GM18867 (cell line): ENCODE results near the gene KPTN.

Source experiments
- ATAC-seq: cut with Tn5 transposase; IDR thresholded peaks from one replicate; pipeline ENCODE4 v1.9.1; 2021; ENCODE audit warnings: mild to moderate bottlenecking, moderate library complexity; ENCODE audit not compliant: unreplicated experiment

KPTN gene

DNA sequence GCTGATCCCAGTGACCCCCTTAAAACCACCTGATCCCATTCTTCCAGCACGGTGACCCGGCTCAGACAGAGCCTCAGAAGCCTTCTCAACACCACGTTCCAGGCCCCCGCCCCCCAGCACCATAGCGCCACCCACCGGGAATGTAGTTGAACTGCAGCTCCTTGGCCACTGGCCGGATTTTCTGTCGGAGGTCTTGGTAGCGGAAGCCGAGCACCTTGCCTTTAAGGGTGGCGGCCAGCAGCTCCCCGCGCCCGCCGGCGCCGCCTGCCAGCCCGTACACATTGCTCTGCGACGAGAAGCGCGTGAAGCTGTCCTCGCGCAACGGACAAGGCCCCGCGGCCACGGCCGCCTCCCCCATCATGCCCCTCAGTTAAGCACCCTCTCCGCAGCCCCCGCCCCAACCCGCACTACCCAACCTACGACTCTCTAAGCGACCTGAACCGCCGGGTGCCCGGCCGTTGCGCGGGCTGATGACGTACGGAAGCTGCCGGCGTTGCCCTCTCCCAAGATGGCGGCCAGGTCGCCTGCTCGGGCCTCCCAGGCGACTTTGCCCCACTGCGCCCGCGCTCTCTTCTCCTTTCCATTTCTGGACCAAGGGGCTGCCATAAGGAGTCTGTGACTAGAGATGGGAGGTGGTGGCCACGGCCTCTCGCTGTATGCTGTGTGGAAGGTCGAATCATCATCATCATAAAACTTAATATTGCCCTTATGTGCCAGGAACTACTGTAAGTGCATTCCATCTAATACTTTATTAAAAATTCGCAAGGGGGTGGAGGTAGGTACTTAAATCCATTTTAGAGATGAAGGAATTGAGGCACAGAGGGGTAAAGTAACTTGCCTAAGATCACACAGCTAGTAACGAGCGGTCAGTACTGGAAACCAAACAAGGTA is at the start of gene KPTN:
Gene KPTN (minus strand): TSS at position 420 of the 891 bp plus-strand sequence. CDS start 59 bp downstream, at position 361.
- peak; percentile 66 for ATAC-seq

DNA sequence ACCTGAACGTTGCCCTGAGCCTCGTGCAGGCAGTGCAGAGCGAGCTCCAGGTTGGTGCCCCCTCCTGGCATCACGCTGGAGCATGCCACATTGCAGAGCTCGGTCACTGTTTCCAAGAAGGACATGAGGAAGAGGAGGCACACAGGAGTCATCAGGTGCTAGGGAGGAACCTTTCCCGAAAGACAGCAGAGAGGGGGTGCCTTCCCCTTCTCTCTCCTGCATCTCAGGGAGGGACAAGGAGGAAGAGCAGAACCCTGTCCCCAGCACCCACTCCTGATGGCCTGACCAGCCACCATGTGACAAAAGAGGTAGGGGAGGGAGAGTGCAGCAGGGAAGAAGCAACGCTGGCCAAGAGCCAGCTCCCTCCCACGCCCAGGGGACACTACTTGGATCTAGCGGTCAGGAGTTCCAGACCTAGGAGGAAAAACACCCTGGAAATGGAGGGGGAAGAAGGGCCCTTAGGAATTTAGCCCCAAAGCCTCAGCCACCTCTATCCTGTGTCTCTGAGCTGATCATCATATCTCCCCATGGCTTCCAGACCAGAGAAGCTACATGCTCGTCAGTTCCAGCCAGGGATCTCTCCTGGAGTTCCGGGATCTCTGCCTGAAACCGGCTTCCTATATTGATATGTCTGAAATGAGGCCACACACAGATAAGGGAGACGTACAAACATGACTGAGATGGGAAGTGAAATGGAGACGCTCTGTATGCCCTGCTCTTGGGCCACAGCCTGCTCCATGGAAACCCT is 47.8 kb upstream of the KPTN start:
- no peak for ATAC-seq

DNA sequence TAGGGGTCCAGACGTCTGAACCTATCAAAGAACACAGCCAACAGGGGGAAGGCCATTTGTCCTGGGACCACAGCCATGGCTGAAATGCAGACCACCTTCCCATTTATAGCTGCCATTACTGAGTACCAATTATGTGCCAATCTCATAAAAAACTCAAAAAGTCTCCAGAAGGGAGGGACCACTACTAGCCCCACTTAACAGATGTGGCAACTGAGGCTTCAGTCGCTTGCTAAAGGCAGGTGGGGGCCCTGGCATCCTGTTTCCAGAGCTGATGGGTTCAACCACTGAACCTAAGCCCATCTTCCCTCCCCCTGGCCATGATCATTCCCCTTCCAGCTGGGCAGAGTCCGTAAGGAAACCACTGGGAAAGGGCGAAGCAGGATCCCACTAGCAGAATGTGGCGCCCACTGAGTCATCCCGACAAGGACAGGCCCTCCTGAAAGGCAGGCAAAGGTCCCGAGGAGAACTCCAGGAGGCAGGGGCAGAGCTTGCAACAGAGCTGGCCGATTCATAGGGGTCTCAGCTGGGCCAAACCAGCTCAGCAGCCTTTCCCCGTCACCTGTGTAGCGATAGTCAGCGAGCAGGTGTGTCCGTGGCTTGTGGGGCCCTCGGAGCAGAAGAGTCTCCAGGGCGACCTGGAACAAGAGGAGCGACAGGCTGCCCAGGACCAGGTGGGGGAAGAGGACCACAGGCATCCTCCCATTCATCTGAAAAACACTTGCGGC is 45.2 kb upstream of the KPTN start:
- no peak for ATAC-seq

DNA sequence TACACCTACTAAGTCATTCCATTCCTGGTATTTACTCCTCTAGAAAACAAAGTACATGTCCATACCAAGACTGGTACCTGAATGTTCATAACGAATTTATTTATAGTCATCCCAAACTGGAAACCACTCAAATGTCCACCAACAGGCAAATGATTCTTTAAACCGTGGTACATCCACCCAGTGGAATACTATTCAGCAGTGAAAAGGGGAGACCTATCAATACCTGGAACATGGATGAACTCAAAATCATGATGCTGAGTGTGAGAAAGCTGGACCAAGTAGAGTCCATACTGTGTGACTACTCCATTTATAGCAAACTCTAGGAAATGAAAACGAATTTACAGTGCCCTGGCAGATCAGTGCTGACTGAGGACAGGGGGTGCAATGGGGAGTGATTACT is 42.8 kb upstream of the KPTN start:
- no peak for ATAC-seq

DNA sequence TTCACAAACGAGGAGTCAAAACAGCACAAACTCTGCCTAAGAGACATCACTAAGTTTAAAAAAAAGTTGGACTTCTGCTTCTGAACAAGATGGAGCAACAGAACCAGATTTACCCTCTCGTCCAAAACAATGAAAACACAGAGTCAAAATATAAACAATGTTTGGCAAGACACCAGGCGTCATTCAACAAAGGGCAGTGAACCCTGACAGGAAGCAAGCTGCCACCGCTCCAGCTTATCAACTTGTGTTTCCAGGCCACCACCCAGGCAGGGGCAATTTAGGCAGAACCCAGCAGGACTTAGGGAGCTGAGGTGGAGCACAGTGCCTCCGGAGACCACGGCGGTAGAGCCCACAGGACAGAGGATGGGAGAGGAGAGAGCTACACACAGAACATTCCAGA is 39.5 kb upstream of the KPTN start:
- no peak for ATAC-seq

DNA sequence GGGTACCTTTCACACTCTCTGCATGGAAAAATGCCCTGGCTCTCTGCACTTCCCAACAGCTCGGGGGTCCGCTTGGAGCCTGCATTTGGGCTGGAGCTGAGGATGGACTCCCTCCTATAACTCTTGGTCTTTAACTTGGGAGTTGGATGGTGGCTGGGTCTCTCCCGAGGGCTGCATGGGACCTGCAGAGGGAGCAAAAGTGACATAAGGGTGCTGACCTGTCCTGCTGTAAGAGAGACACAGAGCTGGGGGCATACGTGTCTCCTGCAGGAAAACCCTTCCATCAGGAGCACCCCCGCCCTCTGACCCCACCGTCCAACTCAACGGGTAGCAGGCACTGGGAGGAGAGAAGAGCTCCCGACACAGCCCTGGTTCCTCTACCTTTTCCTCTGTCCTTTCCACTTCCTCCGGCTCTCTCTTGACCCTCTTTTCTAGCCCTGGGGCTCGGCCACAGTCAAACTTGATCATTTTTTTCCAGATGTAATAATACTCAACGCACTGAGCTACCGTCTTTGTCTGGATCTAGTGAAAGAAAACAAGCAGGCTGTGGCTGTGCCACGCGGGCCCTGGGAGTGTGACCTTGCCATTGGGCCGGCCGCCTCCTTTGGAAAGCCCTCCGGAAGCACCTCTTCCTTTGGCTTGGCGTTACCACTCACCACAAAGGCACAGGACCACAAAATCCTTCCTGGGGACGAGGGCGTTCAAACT is 37.6 kb upstream of the KPTN start:
- ATAC-seq: no peak

DNA sequence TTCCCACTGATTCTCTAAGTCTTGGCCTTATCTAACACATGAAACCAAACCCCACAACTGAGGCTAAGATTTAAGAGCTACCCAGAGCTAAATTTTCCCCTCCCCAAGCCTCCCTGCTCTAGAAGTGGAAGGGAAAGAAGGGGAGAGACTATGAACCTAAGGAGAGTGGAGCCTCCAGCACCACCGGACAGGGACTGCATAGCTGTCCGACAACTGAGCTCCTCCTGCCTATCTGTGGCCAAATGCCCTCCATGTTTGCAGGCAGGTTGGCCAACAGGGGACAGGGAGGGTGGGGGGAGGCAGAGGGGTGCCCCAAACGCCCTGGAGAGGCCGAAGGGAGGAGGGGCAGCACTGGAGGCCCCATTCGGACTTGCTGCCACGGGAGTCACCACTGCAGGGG is 36.8 kb upstream of the KPTN start:
- ATAC-seq: no peak

DNA sequence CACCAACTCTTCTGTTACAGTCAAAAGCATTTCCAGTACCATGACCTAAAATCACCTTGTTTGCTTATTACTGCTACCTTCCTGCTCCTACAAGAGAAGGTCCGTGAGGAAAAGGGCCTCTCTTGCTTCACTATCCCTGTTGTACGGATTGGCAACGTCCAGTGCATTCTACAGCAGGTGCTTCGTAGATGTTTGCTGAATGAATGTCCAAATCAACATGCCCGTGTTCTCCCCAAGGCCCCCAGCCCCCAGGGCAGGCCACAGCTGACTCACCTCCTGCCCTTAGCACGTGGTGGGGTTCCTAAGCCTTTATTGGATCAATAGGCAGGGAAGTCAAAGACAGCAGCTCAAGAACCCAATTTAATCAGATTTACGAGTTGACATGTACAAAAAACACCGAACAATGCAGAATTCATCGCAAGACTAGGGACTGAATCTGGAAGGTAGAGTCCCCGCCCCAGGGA is 36.4 kb upstream of the KPTN start:
- ATAC-seq: no peak

DNA sequence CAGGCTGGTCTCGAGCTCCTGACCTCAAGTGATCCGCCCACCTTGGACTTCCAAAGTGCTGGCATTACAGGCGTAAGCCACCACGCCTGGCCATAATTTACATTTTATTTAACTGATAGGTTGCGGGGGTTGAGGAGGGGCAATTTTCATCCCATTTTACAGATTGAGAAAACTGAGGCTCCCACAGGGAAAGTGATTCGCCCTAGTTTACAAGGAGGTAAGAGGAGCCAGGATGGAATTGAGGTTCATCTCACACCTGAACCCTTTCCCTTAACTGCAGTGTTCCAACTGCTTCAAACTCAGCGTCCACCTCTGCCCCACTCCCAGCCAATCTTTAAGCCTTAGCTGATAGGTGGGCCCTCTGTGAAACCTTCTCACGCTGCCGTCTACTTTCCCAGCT is 34.8 kb upstream of the KPTN start:
- no peak for ATAC-seq

DNA sequence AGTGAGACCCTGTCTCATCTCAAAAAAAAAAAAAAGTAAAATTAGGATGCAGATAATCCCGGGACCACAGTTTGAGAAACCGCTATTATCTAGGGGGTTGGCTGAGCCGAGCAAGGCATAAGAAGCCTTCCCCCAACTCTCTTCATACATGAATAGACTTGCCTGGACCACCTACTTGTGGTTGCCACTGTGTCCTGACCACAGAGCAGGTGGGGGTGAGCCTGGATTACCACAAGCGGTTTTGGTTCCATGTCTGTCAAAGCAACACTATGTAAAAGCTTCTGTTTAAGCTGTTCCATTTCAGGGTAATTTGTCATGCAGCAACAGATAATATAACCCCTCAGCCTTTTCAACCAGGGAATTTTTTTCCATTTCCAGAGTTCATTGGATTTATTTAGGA is 34.1 kb upstream of the KPTN start:
- ATAC-seq: peak; percentile 24

DNA sequence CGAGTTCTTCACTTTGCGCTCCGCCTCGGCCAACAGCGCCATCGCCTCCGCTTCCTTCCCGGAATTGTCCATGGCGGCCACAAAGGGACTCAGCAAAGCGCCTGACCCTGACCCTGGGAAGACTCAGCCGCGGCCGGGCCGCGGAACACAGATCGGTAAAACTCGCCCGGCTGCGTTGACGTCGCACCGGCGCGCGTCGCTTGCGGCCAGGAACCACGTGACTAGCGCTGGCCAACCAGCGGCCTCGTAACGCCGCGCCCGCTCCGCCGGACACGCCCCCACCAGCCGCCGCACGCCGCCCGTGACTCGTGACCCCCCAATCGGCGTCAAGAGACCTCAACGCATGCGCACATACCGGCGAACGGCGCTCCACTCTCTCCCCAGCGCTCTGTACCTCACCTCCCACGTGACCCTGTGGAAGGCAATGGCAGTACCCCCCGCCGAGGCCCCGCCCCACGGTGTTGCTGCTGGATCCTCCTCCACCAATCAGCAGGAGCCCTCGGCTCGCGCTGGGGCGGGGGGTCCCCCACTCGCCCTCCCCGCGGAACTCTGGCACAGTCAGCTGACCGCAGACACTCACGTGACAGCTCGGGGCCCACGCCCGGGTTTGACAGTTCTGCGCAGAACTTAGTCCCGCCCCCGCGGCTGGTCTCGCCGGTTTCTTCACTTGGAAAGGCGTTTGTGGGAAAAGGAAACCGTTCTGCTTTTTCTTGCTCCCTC is 31.0 kb upstream of the KPTN start, which contains the start of gene NAPA:
Gene NAPA (minus strand): TSS at position 195 of the 720 bp plus-strand sequence. CDS start 123 bp downstream, at position 72.
- peak; percentile 87 for ATAC-seq

DNA sequence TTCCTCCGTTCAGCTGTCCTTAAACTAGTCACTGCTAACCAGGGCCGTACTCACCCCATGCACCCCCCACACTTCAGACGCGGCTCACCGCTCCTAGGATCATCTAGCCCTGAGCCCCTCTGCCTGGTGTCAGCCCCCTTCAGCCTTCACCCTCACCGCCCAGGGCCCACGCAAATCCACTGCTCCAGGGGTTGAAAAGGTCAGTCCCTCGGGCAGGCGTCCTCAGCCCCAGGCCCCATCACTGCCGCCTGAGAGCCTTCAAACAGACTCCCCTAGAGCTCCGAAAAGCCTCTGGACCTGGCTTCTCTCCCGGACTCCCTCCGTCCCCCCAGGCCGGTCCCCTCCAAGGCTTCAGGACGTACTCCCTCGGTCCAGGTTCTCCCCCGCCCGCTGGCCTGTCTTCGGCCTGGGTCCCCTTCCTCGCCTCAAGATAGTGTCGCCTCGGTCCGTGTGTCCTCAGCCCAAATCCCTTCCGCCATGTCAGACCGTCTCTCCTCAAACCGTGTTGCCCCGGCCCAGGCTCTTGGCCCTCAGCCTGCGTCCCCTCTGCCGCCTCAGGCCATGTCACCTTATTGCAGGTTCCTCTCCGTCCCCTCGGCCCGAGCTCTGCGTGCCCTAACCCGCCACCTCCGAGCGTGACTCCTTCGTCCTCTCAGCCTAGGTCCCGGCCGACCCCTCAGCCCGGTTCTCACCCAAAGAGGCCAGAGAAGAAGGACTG is 30.3 kb upstream of the KPTN start:
- peak; percentile 2 for ATAC-seq

DNA sequence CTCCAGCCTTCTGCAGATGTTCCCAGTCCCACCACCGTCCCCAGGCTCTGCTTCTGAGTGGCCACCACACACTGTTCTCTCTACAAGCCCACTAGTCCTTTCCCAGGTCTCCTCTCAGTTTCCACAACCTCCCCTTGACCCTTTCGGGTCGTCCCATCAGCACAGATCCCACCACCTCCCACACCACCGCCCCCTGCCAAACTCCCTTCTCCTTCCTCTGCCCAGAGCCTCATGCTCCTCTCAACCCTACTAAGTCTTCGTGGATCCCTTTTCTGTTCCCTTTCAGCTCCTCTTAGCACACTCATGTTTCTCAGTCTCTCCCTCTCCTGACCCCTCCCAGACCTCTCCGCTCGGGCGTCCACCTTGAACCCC is 28.9 kb upstream of the KPTN start:
- no peak for ATAC-seq

DNA sequence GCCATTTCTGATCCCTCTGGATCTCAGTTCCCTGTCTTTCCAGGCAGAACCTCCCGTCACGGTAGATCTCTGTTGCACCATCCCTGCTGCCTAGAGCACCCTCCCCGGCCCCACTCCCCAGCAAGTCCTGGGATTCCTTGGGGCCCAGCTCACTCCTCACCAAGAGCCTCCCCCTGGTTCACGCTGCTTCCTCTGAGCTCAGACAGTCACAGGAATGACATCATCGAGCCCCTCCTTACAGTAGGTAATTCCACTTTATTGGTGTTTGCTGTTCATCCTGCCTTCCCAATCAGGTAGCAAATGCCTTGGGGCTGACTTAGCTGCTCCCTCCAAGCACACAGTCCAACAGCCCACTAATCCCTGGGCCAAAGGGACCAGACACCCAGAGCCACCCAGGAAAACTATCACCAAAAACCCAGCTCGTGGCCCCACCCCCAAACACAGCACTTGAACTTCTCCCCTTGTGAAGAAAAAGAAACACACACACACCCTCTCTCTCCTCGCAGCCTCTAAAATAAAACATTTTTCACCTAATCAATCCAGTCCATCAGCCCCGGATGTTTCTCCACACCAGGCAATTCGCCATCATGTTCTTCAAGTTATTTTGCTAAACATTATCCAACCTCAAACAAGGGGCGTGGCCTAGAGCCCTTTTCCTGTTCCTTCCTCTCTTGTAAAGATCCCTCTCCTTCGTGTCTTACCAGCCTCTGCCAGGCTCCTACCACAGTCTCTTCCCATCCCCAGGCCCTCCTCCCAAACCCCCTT is 28.3 kb upstream of the KPTN start:
- ATAC-seq: no peak

DNA sequence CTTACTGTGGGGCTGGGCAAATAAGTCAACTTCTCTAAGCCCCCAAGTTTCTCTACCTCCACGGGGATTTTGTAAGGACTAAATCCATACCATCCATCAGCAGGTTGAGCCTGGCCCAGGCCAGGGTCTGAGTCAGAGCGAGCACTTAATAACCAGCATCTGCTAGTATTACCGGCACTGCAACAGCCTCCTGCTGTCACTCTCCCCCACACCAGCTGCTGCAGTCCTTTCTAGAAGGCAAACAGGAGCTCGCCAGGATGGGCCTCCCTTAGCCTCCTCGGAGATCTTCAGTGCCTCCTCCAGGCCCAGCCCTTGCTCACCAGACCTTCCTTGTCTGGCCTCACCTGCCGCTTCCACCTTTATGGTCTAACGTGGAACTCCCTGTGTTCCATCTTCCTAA is 27.7 kb upstream of the KPTN start:
- ATAC-seq: no peak

DNA sequence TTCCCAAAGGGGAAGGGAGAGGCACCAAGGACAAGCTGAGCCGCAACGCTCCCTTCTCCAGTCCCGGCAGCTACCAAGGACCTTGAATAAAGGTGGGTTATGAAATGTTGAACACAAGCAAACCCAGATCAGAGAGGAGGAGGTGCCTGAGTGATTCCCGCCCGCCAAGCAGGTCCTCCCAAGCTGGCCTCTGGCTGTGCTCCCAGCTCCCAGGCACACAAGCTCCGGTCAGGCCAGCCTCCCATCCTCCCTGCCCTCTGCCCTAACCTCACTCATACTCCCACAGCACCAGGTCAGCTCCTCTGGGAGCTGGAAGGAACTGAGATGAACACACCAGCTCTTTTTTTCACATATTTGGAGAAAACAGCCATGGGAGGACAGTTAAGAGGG is 27.1 kb upstream of the KPTN start:
- ATAC-seq: no peak

DNA sequence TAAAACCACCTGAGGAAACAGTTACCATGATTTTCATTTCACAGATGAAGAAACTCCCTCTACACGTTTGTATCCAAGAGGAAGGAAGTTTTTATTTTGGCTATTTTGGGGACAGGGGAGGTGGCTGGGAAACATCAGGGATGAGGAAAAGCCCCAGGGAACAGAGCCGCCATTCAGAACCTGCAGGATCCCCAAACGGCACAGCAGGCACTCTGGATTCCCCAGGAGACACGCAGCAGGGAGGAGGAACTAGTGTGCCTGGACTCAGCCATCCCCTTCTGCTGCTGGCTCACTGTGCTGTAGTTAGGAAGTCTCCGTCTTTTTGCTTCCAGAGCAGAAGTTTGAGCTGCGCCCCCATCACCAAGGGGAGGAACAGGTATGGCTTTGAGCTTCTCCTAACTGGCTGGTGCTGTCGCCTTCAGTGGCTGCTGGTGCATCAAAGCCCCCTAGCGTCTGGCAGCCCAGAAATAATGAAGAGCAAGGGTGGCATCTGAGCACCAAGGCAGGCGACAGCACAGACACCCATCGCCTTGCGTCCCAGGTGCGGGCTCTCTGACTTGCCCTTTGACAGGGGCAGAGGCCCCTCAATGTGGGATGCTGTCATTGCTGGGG is 26.6 kb upstream of the KPTN start:
- no peak for ATAC-seq

DNA sequence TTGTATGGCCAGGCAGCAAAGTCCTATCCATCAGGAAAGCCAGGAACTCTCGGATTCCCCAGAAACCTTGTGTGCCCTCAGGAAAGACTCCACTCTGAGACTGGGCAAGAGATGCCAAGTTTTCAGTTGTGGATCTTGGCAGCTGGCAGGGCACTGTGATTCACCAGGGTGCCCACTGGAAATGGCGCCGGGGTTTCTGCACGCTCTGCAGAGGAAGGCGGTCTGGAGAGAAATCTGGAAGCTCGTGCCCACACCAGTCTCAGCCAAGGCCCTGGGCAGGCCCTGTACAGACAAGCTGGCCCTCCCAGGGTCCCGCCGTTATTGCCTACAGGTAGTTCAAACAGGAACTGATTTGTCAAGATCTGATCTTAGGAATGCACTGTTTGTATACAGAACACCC is 26.0 kb upstream of the KPTN start:
- ATAC-seq: no peak
